T-helper 9 cell (primary cell): ENCODE measurements around the gene PTPDC1.

Experiments
- DNase-seq: peaks from one replicate; pipeline ENCODE4 v3.0.0-alpha.2; 2020

PTPDC1 gene

GRCh38 chr9:94145640-94146039, 61.4 kb downstream of the PTPDC1 start:
- DNase-seq: no peak

GRCh38 chr9:94147776-94148175, 63.5 kb downstream of the PTPDC1 start:
- no peak for DNase-seq

GRCh38 chr9:94148419-94148818, 64.2 kb downstream of the PTPDC1 start:
- DNase-seq: no peak

GRCh38 chr9:94149696-94150095, 65.4 kb downstream of the PTPDC1 start:
- no peak for DNase-seq

- no peak for DNase-seq
Observed at GRCh38 chr9:94150279-94150828, 66.1 kb downstream of the PTPDC1 start.

GRCh38 chr9:94150890-94151650, 66.8 kb downstream of the PTPDC1 start:
- no peak for DNase-seq

GRCh38 chr9:94153905-94154304, 69.6 kb downstream of the PTPDC1 start:
- no peak for DNase-seq

- no peak for DNase-seq
Observed at GRCh38 chr9:94156348-94157049, 72.2 kb downstream of the PTPDC1 start.

- DNase-seq: no peak
Observed at GRCh38 chr9:94157050-94157801, 73.0 kb downstream of the PTPDC1 start.
